NK-92 treated with Interleukin-12 subunit alpha and Interleukin-12 subunit beta, amount 100 ng/mL, for 24 hours (cell line): ENCODE data around the gene ZNF778.
A peak's percentile ranks its signal among the peaks of the same experiment; 100 is the strongest.

Experiments
- DNase-seq: peaks from one replicate; lab custom pipeline; 2025; lab: John Stamatoyannopoulos, UW

Gene ZNF778

GRCh38 chr16:89217388-89218191 is at the start of gene ZNF778:
TSS of gene ZNF778 (plus strand) at chr16:89217703. CDS start at chr16:89221128, 3,425 bp downstream.
- peak; percentile 64 for DNase-seq

GRCh38 chr16:89168381-89169189 is 48.9 kb upstream of the ZNF778 start:
- DNase-seq, result no peak

GRCh38 chr16:89169778-89170177 is 47.7 kb upstream of the ZNF778 start:
- no peak for DNase-seq

- no peak for DNase-seq
Observed at GRCh38 chr16:89170346-89171215, 46.9 kb upstream of the ZNF778 start.

- DNase-seq, result no peak
Observed at GRCh38 chr16:89171216-89172170, 46.0 kb upstream of the ZNF778 start, which contains the start of gene CDH15. TSS of gene CDH15 (plus strand) at chr16:89171748. CDS start at chr16:89171832, 84 bp downstream.

- DNase-seq, result no peak
Observed at GRCh38 chr16:89172171-89172527, 45.4 kb upstream of the ZNF778 start.

GRCh38 chr16:89172528-89173173 is 44.9 kb upstream of the ZNF778 start:
- DNase-seq, result no peak

- DNase-seq, result no peak
Observed at GRCh38 chr16:89173174-89173921, 44.2 kb upstream of the ZNF778 start.

- DNase-seq, result no peak
Observed at GRCh38 chr16:89174055-89174827, 43.3 kb upstream of the ZNF778 start.

- no peak for DNase-seq
Observed at GRCh38 chr16:89174877-89175276, 42.6 kb upstream of the ZNF778 start.

GRCh38 chr16:89175280-89176146 is 42.0 kb upstream of the ZNF778 start:
- no peak for DNase-seq

- DNase-seq, result no peak
Observed at GRCh38 chr16:89176147-89176690, 41.3 kb upstream of the ZNF778 start.

- no peak for DNase-seq
Observed at GRCh38 chr16:89176717-89177116, 40.8 kb upstream of the ZNF778 start.

GRCh38 chr16:89177501-89177900 is 40.0 kb upstream of the ZNF778 start:
- no peak for DNase-seq

- DNase-seq, result no peak
Observed at GRCh38 chr16:89178453-89179147, 38.9 kb upstream of the ZNF778 start.

- DNase-seq, result no peak
Observed at GRCh38 chr16:89179148-89179484, 38.4 kb upstream of the ZNF778 start.

- no peak for DNase-seq
Observed at GRCh38 chr16:89179656-89180315, 37.7 kb upstream of the ZNF778 start.
